OCI-LY1 (cell line): Measurements from ENCODE around the gene SPTLC2.

Source experiments
- EZH2 ChIP-seq: fragments of 200-600 bp; sonication (generic), shearing (Covaris generic); IDR thresholded peaks from 2 replicates; pipeline ENCODE4 v1.8.0; 2017; ENCODE audit warnings: borderline replicate concordance, mixed run types, mild to moderate bottlenecking, antibody characterized with exemption, low read length, moderate library complexity, mixed read lengths
- TF ChIP-seq, protein P1 (sequence below): fragments of 200-600 bp; sonication (generic), shearing (Covaris generic); IDR thresholded peaks from 2 replicates; pipeline ENCODE4 v1.5.1; 2017; ENCODE audit warnings: mild to moderate bottlenecking, antibody characterized with exemption, low read length, moderate library complexity, mixed read lengths

GRCh38 chr14:77640756-77641533 lies 24.5 kb upstream of the SPTLC2 start:
- TF ChIP-seq, protein P1, sequence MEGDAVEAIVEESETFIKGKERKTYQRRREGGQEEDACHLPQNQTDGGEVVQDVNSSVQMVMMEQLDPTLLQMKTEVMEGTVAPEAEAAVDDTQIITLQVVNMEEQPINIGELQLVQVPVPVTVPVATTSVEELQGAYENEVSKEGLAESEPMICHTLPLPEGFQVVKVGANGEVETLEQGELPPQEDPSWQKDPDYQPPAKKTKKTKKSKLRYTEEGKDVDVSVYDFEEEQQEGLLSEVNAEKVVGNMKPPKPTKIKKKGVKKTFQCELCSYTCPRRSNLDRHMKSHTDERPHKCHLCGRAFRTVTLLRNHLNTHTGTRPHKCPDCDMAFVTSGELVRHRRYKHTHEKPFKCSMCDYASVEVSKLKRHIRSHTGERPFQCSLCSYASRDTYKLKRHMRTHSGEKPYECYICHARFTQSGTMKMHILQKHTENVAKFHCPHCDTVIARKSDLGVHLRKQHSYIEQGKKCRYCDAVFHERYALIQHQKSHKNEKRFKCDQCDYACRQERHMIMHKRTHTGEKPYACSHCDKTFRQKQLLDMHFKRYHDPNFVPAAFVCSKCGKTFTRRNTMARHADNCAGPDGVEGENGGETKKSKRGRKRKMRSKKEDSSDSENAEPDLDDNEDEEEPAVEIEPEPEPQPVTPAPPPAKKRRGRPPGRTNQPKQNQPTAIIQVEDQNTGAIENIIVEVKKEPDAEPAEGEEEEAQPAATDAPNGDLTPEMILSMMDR = no peak
- no peak for TF ChIP-seq EZH2
